GM18508 (cell line): Measurements from ENCODE around the gene DCAF17.

Experiments used
- ATAC-seq: cut with Tn5 transposase; IDR thresholded peaks from one replicate; pipeline ENCODE4 v1.9.1; 2021; ENCODE audit warnings: moderate number of reproducible peaks; ENCODE audit not compliant: insufficient read depth, unreplicated experiment

The DCAF17 gene

DNA sequence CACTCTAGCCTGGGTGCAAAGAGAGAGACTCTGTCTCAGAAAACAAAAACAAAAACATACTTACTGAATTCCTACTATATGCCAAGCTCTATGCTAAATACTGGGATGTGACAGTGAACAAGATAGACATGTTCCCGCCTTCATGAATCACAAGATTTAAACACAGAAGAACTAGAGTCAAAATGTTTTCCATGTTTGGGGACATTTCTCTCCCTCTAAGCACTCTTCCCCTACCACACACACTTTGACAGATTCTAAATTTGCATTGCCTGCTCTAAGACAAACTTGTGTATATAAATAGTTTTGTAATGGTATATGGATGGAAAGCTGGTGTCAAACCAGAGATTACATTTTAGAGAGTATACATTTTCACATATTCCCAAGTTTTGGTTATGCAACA, 99.3 kb downstream of the DCAF17 start:
- ATAC-seq, result no peak
